Retinal pigment epithelial cell (primary cell): ENCODE data around the gene LRRC75A.

ENCODE experiments used
- DNase-seq: peaks from one replicate; pipeline ENCODE4 v3.0.0-alpha.2; 2010; ENCODE audit warnings: low read depth
- H3K4me3 ChIP-seq: 2 replicates; pipeline ENCODE4 v1.5.1; 2011; ENCODE audit warnings: mild to moderate bottlenecking, low read length, control low read depth, moderate library complexity
- TF ChIP-seq, protein P1 (sequence below): conservative IDR thresholded peaks from 2 replicates; pipeline ENCODE4 v1.5.1; 2011; ENCODE audit warnings: low read depth, low read length, control low read depth, inconsistent platforms

Gene LRRC75A

GRCh38 chr17:16461606-16461866 lies 30.5 kb downstream of the LRRC75A start:
- DNase-seq = no peak
- no peak overlapping the region for H3K4me3 ChIP-seq
- TF ChIP-seq, protein P1, sequence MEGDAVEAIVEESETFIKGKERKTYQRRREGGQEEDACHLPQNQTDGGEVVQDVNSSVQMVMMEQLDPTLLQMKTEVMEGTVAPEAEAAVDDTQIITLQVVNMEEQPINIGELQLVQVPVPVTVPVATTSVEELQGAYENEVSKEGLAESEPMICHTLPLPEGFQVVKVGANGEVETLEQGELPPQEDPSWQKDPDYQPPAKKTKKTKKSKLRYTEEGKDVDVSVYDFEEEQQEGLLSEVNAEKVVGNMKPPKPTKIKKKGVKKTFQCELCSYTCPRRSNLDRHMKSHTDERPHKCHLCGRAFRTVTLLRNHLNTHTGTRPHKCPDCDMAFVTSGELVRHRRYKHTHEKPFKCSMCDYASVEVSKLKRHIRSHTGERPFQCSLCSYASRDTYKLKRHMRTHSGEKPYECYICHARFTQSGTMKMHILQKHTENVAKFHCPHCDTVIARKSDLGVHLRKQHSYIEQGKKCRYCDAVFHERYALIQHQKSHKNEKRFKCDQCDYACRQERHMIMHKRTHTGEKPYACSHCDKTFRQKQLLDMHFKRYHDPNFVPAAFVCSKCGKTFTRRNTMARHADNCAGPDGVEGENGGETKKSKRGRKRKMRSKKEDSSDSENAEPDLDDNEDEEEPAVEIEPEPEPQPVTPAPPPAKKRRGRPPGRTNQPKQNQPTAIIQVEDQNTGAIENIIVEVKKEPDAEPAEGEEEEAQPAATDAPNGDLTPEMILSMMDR = no peak

- no peak for DNase-seq
- TF ChIP-seq, protein P1 = no peak
- no peak overlapping the region for H3K4me3 ChIP-seq
Observed at GRCh38 chr17:16460796-16461605, 31.0 kb downstream of the LRRC75A start.

DNA sequence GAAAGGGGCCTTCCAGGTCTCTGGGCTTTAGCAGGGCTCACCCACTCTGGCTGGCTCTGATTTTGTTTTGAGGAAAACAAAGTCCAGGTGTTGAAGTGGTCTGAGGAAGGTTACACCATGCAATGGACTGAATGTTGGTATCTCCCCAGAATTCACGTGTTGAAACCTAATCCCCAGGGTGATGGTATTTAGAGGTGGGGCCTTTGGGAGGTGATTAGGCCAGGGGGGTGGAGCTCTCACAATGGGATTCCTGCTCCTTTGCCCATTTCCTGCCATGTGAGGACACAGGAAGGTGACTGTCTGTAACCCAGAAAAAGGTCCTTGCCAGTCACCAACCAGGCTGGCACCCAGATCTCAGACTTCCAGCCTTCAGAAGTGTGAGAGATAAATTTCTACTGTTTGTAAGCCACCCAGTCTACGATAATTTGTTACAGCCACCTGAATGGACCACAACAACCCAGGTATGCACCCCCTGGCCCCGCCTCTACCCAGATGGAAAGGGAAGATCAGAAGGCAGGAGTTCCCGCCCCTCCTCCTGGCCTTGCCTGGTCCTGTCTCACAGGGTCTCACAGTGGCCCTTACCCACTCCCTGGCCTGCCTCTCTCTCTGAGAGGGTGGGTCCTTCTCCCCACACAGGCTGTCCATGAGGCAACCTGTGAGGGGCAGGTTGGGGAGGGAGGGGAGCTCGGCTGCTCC lies 32.0 kb downstream of the LRRC75A start:
- no peak overlapping the region for H3K4me3 ChIP-seq
- TF ChIP-seq, protein P1 = no peak
- no peak for DNase-seq

- TF ChIP-seq, protein P1 = no peak
- H3K4me3 ChIP-seq = no peak overlapping the region
- no peak for DNase-seq
Observed at GRCh38 chr17:16459271-16459670, 32.7 kb downstream of the LRRC75A start.

DNA sequence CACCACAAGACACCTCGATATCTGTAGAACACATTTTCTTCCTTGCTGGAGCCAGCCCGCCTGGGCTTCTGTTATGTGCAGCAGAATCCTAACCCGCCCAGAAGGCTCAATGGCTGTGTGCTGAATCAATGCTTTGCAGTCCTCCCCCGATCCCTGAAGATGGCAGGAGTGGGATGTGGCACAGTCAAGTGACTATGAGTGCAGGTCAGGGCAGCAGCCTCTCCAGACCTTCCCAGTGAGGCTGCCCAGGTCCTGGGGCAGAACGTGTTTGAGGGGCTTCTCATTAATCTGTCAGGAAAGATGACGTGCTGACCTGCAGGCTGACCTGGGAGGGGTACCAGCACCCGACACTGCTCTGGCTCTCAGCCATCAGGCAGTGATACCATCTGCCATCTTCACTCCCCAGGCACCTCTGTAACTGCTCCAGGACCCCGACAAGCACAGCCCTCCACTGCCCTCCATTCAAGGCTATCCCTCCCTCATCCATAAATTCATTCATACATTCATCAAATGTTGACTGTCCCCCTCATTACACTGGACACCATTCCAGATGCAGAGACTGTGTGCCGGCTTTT lies 35.2 kb downstream of the LRRC75A start:
- DNase-seq = no peak
- H3K4me3 ChIP-seq = no peak overlapping the region
- TF ChIP-seq, protein P1 = no peak

DNA sequence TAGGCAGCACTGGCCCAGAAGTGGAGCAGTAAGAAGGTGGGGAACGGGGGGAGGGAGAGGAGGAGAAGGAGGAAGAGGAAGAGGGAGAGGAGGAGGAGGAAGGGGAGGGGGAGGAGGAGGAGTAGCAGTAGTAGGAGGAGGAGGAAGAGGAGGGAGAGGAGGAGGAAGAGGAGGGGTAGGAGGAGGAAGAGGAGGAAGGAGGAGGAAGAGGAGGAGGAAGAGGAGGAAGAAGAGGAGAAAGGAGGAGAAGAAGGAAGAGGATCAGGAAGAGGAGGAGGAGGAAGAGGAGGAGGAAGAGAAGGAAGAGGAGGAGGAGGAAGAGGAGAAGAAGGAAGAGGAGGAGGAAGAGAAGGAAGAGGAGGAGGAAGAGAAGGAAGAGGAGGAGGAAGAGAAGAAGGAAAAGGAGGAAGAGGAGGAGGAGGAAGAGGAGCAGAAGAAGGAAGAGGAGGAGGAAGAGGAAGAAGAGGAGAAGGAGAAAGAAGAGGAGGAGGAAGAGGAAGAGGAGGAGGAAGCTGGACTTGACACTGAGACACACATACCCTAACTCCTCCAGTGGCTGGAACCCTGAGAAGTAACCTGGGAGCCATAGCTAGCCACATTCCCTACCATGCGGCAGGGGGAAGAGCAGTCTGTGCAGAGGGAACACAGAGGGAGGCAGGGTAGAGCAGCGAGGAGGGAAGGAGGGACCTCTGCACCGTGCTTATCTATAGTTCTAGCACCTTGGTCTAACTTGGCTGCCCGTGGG lies 35.8 kb downstream of the LRRC75A start:
- no peak for DNase-seq
- TF ChIP-seq, protein P1 = no peak
- no peak overlapping the region for H3K4me3 ChIP-seq
